Measurements from ENCODE around the gene DNLZ.
A peak's percentile ranks its signal among the peaks of the same experiment; 100 is the strongest.

- TF ChIP-seq POLR2A (IDR thresholded peaks at IDR 0.05) (no peak), POLR2AphosphoS5 (IDR thresholded peaks at IDR 0.05) (peak in 1 of 4 donors; percentile 9)
Measured at GRCh38 chr9:136372561-136373299, 9.2 kb upstream of the DNLZ start.

All from sigmoid colon (tissue), 4 donors.